Nephron (organoid): ENCODE measurements around the gene CHST6.

ENCODE experiments used
- H3K27ac Mint-ChIP-seq, 3 experiments: 2 replicates each; pipeline ENCODE4 v1.8.0; 2020; ENCODE audit warnings: mixed read lengths in 3 of 3, mild to moderate bottlenecking in 2 of 3, moderate library complexity in 1 of 3
- H3K27me3 Mint-ChIP-seq: 2 replicates; pipeline ENCODE4 v1.8.0; 2021; ENCODE audit warnings: low read depth, mild to moderate bottlenecking, moderate library complexity, mixed read lengths
- H3K36me3 Mint-ChIP-seq: 2 replicates; pipeline ENCODE4 v1.8.0; 2020; ENCODE audit warnings: low read depth, mixed read lengths
- H3K4me1 Mint-ChIP-seq: 2 replicates; pipeline ENCODE4 v1.8.0; 2020; ENCODE audit warnings: mixed read lengths
- H3K4me3 Mint-ChIP-seq, 3 experiments: 2 replicates each; pipeline ENCODE4 v1.8.0; 2020; ENCODE audit warnings: mild to moderate bottlenecking in 3 of 3, mixed read lengths in 3 of 3, moderate library complexity in 2 of 3
- H3K9me3 Mint-ChIP-seq: 2 replicates; pipeline ENCODE4 v1.8.0; 2020; ENCODE audit warnings: mixed read lengths
- TF ChIP-seq, protein P1 (sequence below), 3 experiments: fragments of 200-600 bp; sonication (generic); IDR thresholded peaks; one replicate each; pipeline ENCODE4 v1.5.0; 2021; ENCODE audit warnings: antibody characterized with exemption in 3 of 3; ENCODE audit not compliant: unreplicated experiment in 3 of 3

CHST6 gene

DNA sequence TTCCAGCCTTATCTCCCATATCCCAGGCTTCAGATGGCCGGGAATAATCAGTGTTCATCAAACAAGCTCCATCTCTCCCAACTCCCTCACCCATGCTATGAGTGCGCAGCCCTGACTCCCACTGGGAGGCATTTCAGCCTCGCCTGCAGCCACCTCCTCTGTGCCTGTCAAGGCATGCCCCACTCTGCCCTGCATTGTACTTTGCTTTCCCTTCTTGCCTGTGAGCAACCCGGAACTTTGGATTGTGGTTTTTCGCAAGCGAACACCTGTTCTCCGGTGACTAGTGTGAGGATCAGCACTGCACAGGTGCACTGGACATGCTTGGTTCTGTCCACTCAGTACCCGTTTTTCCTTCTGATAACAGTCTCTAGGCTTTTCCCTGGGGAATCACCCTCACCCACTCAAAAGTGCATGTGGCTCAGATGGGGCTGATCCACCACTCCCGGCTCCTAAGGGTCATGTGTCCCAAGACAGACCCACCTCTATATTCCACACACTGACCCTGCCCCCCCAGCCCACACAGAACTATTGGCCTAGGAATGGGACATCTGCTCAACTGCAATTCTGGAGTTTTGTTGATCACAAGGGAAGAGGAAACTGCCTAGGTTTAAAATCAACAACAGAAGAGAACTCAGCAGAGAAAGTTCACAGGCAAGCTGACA lies 9.1 kb downstream of the CHST6 start:
- TF ChIP-seq, protein P1, sequence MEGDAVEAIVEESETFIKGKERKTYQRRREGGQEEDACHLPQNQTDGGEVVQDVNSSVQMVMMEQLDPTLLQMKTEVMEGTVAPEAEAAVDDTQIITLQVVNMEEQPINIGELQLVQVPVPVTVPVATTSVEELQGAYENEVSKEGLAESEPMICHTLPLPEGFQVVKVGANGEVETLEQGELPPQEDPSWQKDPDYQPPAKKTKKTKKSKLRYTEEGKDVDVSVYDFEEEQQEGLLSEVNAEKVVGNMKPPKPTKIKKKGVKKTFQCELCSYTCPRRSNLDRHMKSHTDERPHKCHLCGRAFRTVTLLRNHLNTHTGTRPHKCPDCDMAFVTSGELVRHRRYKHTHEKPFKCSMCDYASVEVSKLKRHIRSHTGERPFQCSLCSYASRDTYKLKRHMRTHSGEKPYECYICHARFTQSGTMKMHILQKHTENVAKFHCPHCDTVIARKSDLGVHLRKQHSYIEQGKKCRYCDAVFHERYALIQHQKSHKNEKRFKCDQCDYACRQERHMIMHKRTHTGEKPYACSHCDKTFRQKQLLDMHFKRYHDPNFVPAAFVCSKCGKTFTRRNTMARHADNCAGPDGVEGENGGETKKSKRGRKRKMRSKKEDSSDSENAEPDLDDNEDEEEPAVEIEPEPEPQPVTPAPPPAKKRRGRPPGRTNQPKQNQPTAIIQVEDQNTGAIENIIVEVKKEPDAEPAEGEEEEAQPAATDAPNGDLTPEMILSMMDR (IDR thresholded peaks at IDR 0.05; ENCODE audit: unreplicated experiment in 3 of 3): no peak
- H3K4me1 Mint-ChIP-seq: peaks cover 12% of the 10 kb centered on the region
- H3K9me3 Mint-ChIP-seq: no peaks in the 10 kb centered on the region
- H3K27ac Mint-ChIP-seq: no peak overlapping the region
- H3K36me3 Mint-ChIP-seq: no peaks in the 10 kb centered on the region
- peaks cover 10% of the 10 kb centered on the region for H3K27me3 Mint-ChIP-seq
- H3K4me3 Mint-ChIP-seq: no peak overlapping the region

GRCh38 chr16:75485230-75486013 lies 9.8 kb downstream of the CHST6 start:
- H3K27me3 Mint-ChIP-seq: peaks cover 10% of the 10 kb centered on the region
- TF ChIP-seq, protein P1 (IDR thresholded peaks at IDR 0.05; ENCODE audit: unreplicated experiment in 3 of 3): no peak
- no peaks in the 10 kb centered on the region for H3K36me3 Mint-ChIP-seq
- no peaks in the 10 kb centered on the region for H3K9me3 Mint-ChIP-seq
- no peak overlapping the region for H3K27ac Mint-ChIP-seq
- H3K4me3 Mint-ChIP-seq: no peak overlapping the region
- peaks cover 12% of the 10 kb centered on the region for H3K4me1 Mint-ChIP-seq

DNA sequence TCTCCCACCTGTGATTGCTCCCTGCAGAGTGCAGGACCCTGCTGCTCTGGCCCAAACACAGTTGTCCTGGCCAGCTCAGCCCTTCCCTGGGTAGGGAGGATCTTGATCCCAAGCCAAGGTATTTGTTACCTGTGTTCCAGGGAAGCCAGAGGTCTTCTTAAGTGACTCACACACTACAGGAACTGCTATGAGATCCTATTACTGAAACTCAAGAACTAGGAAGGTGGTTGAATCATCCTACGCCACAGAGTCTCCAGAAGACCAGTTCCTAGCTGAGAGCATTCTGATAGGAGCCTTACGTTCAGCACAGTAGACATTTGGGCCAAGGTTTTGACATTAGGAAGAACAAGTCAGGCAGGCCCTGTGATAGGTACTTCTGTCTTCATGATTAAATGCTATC lies 12.0 kb downstream of the CHST6 start:
- peaks cover 7% of the 10 kb centered on the region for H3K27me3 Mint-ChIP-seq
- peaks cover 12% of the 10 kb centered on the region for H3K4me1 Mint-ChIP-seq
- no peaks in the 10 kb centered on the region for H3K36me3 Mint-ChIP-seq
- H3K4me3 Mint-ChIP-seq: no peak overlapping the region
- H3K9me3 Mint-ChIP-seq: no peaks in the 10 kb centered on the region
- TF ChIP-seq, protein P1 (IDR thresholded peaks at IDR 0.05; ENCODE audit: unreplicated experiment in 3 of 3): no peak
- no peak overlapping the region for H3K27ac Mint-ChIP-seq

DNA sequence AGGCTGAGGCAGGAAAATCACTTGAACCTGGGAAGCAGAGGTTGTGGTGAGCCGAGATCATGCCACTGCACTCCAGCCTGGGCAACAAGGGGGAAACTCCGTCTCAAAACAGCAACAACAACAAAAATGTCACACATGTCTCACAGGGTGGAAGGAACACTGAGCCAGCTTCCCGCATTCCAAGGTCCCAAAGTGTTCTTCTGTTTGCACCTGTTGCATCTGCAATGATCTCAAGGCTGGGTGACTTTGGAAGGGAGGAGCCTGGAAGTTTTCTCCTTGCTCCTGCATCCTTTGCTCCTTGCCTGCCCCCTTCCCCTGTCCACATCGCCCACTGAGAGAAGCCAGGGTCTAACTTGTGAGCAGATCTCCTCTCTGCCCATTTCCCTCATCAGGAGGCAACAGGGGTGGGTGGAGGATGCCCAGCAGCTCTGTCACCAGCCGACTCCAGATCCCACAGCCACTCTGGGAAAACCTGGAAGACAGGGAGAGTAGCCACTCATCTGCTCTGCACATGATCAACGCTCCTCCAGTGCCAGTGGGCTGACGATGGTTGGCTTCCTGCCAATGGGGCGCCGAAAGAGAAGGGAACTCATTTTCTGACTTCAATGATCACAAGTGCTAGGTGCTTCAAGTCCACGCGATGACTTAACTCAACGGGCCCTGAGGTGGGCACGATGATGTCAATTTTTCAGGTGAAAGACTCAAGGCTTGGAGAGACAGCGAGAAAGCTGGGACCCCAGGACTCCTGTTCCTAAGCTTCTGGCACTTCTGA lies 12.6 kb downstream of the CHST6 start:
- Mint-ChIP-seq H3K9me3 (no peaks in the 10 kb centered on the region), H3K27me3 (peaks cover 6% of the 10 kb centered on the region)
- TF ChIP-seq, protein P1 (IDR thresholded peaks at IDR 0.05; ENCODE audit: unreplicated experiment in 3 of 3): no peak

DNA sequence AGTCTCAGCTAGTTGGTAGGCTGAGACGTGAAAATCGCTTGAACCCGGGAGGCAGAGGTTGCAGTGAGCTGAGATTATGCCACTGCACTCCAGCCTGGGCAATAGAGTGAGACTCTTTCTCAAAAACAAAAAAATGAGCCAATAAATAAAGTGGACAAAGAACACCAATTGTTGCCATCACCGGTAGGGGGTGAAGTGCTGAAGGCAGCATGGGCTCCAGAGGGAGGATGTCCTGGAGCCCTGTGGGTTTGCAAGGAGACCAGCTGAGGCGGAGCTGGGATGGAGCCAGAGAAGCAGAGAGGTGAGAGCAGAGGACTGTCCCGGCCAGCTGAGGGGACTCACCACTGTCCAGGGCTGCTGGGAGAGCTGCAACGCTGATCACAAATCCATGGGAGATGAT lies 13.8 kb downstream of the CHST6 start:
- no peak overlapping the region for H3K4me3 Mint-ChIP-seq
- no peaks in the 10 kb centered on the region for H3K9me3 Mint-ChIP-seq
- H3K27ac Mint-ChIP-seq: no peak overlapping the region
- peaks cover 7% of the 10 kb centered on the region for H3K4me1 Mint-ChIP-seq
- no peaks in the 10 kb centered on the region for H3K36me3 Mint-ChIP-seq
- TF ChIP-seq, protein P1 (IDR thresholded peaks at IDR 0.05; ENCODE audit: unreplicated experiment in 3 of 3): no peak
- peaks cover 6% of the 10 kb centered on the region for H3K27me3 Mint-ChIP-seq

More for the DNA sequence above, 12.6 kb downstream of the CHST6 start:
- Mint-ChIP-seq H3K4me3 (no peak overlapping the region), H3K36me3 (no peaks in the 10 kb centered on the region), H3K27ac (no peak overlapping the region), H3K4me1 (peaks cover 12% of the 10 kb centered on the region)
